Measurements from ENCODE around the gene NHLH2.

- TF ChIP-seq CTCF (IDR thresholded peaks at IDR 0.05; ENCODE audit: low read depth, low read length, missing input control) (no peak), ATF3 (IDR thresholded peaks at IDR 0.05) (no peak), GABPA (IDR thresholded peaks at IDR 0.05 in 1 of 2, conservative IDR thresholded peaks at IDR 0.05 in 1 of 2) (no peak), RAD21 (IDR thresholded peaks at IDR 0.05) (no peak), SP1 (IDR thresholded peaks at IDR 0.05) (no peak), REST (IDR thresholded peaks at IDR 0.05) (no peak), MAX (IDR thresholded peaks at IDR 0.05) (no peak), TAF1 (conservative IDR thresholded peaks at IDR 0.05) (no peak), ZBTB33 (IDR thresholded peaks at IDR 0.05) (no peak), HNF4G (IDR thresholded peaks at IDR 0.05) (no peak), YY1 (IDR thresholded peaks at IDR 0.05) (no peak), EGR1 (IDR thresholded peaks at IDR 0.05; ENCODE audit: low read depth in 2 of 2) (no peak)
Observed at GRCh38 chr1:115865704-115866380, 24.9 kb upstream of the NHLH2 start.
